Brain pericyte (primary cell): ENCODE results near the gene OSBP2.

Experiments used
- DNase-seq: peaks from one replicate; pipeline ENCODE4 v3.0.0-alpha.2; 2012; ENCODE audit warnings: low read depth, low spot score

OSBP2 gene

GRCh38 chr22:30841273-30841672 lies 146.6 kb downstream of the OSBP2 start:
- DNase-seq, result no peak

GRCh38 chr22:30843245-30843644 lies 148.6 kb downstream of the OSBP2 start:
- no peak for DNase-seq

DNA sequence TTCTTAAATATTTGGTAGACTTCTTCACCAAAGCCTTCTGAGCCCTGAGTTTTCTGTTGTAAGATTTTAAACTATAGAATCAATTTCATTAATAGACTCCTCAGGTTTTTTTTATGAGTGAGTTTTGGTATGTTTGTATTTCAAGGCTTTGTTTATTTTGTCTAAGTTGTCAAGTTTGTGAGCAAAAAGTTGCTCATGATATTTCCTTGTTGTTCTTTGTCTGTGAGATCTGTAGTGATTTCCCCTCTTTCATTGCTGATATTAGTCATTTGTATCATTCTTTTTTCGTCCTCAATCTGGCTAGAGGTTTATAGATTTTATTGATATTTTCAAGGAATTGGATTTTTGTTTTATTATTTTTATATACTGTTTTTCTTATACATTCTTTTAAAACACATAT lies 152.9 kb downstream of the OSBP2 start:
- no peak for DNase-seq

GRCh38 chr22:30855266-30855665 lies 160.6 kb downstream of the OSBP2 start:
- DNase-seq, result no peak

DNA sequence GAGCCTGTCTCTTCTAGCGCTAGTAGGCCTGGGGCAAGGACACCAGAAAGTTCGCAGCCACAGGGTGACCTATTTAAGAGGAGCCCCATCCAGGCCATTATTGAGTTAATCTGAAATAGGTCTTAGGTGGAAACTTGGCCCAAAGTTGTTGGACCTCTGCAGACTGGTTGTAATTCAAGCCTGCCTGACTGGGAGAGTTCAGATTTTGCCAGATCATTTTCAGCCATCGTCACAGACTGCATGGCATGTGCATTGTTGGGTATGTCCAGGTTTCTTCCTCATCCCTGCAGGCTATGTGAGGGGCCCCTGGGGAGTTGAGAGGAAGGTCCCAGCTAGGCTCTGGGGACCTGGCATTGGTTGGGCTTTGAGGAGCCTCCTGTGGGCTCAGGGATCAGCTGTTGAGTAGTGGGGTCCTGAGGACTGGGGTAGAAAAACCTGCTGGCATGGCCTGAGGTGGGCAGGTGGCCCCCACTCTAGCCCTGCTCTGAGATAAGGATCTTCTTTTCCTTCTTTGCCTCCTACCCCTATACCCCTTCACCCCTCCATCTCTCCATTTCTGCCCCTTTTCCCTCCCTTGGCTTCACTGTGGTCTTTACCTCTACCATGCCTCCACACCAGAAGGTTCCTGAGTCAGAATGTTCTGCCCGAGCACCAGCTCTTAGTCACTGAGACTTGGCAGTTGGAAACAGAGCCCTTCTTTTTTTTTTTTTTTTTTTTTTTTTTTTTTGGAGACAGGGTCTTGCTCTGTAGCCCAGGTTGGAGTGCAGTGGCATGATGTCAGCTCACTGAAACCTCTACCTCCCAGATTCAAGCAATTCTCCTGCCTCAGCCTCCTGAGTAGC lies 161.2 kb downstream of the OSBP2 start:
- no peak for DNase-seq

DNA sequence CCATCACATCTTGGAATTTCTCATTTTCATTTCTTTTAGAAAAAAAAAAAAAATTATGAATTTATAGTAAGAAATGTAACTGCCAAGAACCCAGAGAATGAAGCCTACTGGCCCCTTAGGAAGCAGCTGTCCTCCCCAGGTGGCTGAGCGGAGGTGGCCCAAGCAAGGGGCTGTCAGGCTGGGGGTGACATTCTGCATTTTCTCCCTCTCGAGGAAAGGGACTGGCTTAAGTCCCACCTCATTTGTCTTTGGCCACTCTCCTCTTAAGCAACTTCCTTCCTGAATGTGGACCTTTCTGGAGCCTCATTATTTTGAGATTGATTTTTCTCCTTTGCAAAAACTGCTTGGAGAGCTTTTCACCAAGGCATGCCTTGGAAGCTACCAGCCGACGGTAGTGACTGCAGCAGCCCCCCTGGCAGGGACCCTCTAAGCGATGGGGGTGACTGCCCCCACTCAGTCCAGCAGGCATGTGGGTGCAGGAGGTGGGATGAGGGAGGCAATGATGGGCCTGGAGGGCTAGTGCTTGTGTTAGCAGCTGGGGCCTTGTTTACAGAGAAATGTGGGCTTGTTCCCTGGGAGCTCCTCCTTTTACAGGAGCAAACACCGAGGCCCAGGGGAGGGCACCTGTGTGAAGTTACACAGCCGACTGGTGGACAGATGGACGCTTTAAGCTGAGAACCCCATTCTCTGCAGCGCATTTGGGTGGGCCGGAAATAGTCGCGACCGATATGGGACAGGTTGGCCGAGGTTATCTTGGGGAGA lies 162.2 kb downstream of the OSBP2 start:
- no peak for DNase-seq

DNA sequence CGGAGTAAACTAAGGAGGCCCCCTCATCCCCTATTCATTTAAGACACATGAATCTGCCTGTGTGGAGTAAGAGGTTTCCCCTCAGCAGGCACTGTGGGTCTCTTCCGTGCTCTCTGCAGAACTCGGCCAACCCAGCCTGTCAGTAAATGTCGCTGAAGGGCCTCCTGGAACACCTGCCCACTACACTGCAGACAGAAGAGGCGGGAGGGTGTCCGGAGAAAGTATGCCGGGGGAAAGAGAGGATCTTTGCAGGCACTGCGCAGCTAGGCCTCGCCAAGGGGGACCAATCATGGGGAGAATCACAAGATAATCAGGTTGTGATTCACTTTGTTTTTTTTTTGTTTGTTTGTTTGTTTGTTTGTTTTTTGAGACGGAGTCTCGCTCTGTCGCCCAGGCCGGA lies 163.1 kb downstream of the OSBP2 start:
- no peak for DNase-seq

- DNase-seq, result no peak
These were observed 164.5 kb downstream of the OSBP2 start for GRCh38 chr22:30858976-30859713.

- DNase-seq, result no peak
These were observed 165.0 kb downstream of the OSBP2 start for GRCh38 chr22:30859714-30860095.

- DNase-seq, result no peak
These were observed 165.8 kb downstream of the OSBP2 start for GRCh38 chr22:30860176-30861105.

GRCh38 chr22:30861131-30861530 lies 166.5 kb downstream of the OSBP2 start:
- DNase-seq, result no peak

- no peak for DNase-seq
These were observed 167.2 kb downstream of the OSBP2 start for GRCh38 chr22:30861688-30862552.

- DNase-seq, result no peak
These were observed 168.6 kb downstream of the OSBP2 start for GRCh38 chr22:30863081-30863833.

DNA sequence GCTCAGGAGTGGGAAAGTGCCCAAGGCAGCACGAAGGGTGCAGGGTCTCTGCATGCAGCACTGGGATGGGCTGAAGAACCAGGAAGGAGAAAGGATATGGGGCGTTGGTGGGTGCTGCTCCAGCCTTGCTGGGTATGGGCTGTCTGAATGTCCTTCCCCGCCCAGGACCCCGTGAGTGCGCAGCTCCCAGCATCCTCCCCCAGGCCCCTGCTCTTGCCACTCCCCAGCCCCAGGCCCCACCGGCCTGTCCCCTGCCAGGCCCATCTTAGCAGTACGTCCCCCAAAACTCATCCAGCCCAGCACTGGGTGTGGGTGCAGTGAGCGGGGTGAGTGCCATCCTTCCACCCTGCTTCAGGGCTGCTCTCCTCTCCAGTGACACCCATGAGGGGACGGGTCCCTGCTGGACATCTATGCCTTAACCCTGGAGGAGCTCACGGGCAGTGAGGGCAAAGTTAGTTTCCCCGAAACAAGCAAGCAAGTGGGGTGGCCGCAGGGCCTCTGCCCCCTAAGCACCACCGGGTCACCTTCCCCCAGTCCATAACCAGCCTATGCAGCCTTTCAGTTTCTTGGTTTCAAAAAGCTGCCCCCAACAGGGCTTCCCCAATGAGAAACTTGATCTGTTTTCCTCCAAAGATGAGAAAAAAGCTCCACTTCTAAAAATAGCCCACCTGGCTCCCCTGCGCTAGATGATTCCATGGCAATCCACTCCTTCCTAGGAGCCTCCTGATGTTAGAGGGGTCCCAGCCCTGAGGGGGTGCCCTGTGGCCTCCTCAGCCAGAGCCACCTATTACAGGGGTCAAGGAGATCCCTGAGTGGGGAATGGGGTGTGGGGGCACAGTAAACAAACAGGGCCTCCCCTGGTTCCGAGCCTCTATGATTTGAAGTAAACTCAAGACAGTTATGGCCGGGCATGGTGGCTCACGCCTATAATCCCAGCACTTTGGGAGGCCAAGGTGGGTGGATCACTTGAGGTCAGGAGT lies 170.1 kb downstream of the OSBP2 start:
- no peak for DNase-seq

GRCh38 chr22:30865656-30866055 lies 171.0 kb downstream of the OSBP2 start:
- DNase-seq, result no peak

DNA sequence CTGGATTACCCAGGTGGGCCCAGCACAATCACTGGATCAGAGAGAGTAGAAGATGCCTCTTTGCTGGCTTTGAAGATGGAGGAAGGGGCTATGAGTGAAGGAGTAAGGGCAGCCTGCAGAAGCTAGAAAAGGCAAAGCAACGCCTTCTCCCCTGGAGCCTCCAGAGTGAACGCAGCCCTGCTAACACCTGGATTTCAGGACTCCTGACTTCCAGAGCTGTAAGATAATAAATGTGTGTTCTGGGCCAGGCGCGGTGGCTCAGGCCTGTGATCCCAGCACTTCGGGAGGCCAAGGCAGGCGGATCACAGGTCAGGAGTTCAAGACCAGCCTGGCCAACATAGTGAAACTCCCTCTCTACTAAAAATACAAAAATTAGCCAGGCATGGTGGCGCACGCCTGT lies 171.5 kb downstream of the OSBP2 start:
- no peak for DNase-seq

- no peak for DNase-seq
These were observed 172.2 kb downstream of the OSBP2 start for GRCh38 chr22:30866811-30867271.
